IgD-negative memory B cell (primary cell): Measurements from ENCODE around the gene SORT1. TPM values are rescaled to one million over a fixed set of nuclear protein-coding genes. Genes with fewer than 3 reads are reported as not detected.

Experiments
- H3K27ac Mint-ChIP-seq, 3 donors: one replicate each; pipeline ENCODE4 v1.8.0; 2020 to 2022; ENCODE audit warnings: mild to moderate bottlenecking in 3 of 3, mixed read lengths in 3 of 3, moderate library complexity in 1 of 3
- H3K27me3 Mint-ChIP-seq: one replicate; pipeline ENCODE4 v1.8.0; 2021; ENCODE audit warnings: mixed read lengths
- H3K36me3 Mint-ChIP-seq: one replicate; pipeline ENCODE4 v1.8.0; 2020; ENCODE audit warnings: mild to moderate bottlenecking, mixed read lengths
- H3K4me1 Mint-ChIP-seq, 3 donors: one replicate each; pipeline ENCODE4 v1.8.0; 2020 to 2022; ENCODE audit warnings: mixed read lengths in 3 of 3, mild to moderate bottlenecking in 1 of 3
- H3K4me3 Mint-ChIP-seq, 4 donors: one replicate each; pipeline ENCODE4 v1.8.0; 2020 to 2022; ENCODE audit warnings: mild to moderate bottlenecking in 4 of 4, mixed read lengths in 4 of 4, moderate library complexity in 3 of 4
- H3K9me3 Mint-ChIP-seq, 3 donors: one replicate each; pipeline ENCODE4 v1.8.0; 2020 to 2021; ENCODE audit warnings: mixed read lengths in 3 of 3, mild to moderate bottlenecking in 1 of 3
- polyA plus RNA-seq: library from polyadenylated mRNA; unstranded; fragments of 300-500 nt; fragmentation: Illumina TruSeq; gene quantifications from one replicate; pipeline ENCODE4 v1.2.3, GENCODE V29; 2021

SORT1 gene
- polyA plus RNA-seq, 1 donor from 2014 or later, result 0.09 TPM

GRCh38 chr1:109265016-109265415, 132.7 kb downstream of the SORT1 start:
- H3K4me1 Mint-ChIP-seq, result peaks cover 0 to 3% (median 1%) of the 10 kb centered on the region in 3 donors
- no peak overlapping the region for H3K27ac Mint-ChIP-seq
- H3K4me3 Mint-ChIP-seq, result no peak overlapping the region
- H3K36me3 Mint-ChIP-seq, result no peaks in the 10 kb centered on the region
- H3K27me3 Mint-ChIP-seq, result peaks cover 4% of the 10 kb centered on the region
- no peaks in the 10 kb centered on the region for H3K9me3 Mint-ChIP-seq

GRCh38 chr1:109264379-109264755, 133.4 kb downstream of the SORT1 start:
- Mint-ChIP-seq H3K27me3 (peaks cover 4% of the 10 kb centered on the region), H3K36me3 (no peaks in the 10 kb centered on the region), H3K9me3 (no peaks in the 10 kb centered on the region), H3K4me1 (peaks cover 0 to 3% (median 1%) of the 10 kb centered on the region in 3 donors), H3K27ac (no peak overlapping the region), H3K4me3 (no peak overlapping the region)

GRCh38 chr1:109263597-109264378, 133.9 kb downstream of the SORT1 start:
- Mint-ChIP-seq H3K27me3 (peaks cover 4% of the 10 kb centered on the region), H3K4me3 (no peak overlapping the region), H3K36me3 (no peaks in the 10 kb centered on the region), H3K9me3 (no peaks in the 10 kb centered on the region), H3K4me1 (peaks cover 0 to 3% (median 1%) of the 10 kb centered on the region in 3 donors), H3K27ac (no peak overlapping the region)

- peak overlapping the region in 1 of 4 donors; percentile 49 for H3K4me3 Mint-ChIP-seq
- H3K36me3 Mint-ChIP-seq, result no peaks in the 10 kb centered on the region
- no peaks in the 10 kb centered on the region for H3K9me3 Mint-ChIP-seq
- peaks cover 0 to 3% (median 1%) of the 10 kb centered on the region in 3 donors for H3K4me1 Mint-ChIP-seq
- H3K27me3 Mint-ChIP-seq, result peaks cover 4% of the 10 kb centered on the region
- H3K27ac Mint-ChIP-seq, result no peak overlapping the region
Observed at GRCh38 chr1:109263234-109263596, 134.5 kb downstream of the SORT1 start.

- H3K27me3 Mint-ChIP-seq, result peaks cover 4% of the 10 kb centered on the region
- H3K4me3 Mint-ChIP-seq, result no peak overlapping the region
- no peaks in the 10 kb centered on the region for H3K9me3 Mint-ChIP-seq
- H3K36me3 Mint-ChIP-seq, result no peaks in the 10 kb centered on the region
- H3K27ac Mint-ChIP-seq, result no peak overlapping the region
- H3K4me1 Mint-ChIP-seq, result peaks cover 0 to 3% (median 1%) of the 10 kb centered on the region in 3 donors
Observed at GRCh38 chr1:109262231-109263055, 135.3 kb downstream of the SORT1 start.

- no peaks in the 10 kb centered on the region for H3K9me3 Mint-ChIP-seq
- no peaks in the 10 kb centered on the region for H3K36me3 Mint-ChIP-seq
- peaks cover 4% of the 10 kb centered on the region for H3K27me3 Mint-ChIP-seq
- H3K4me3 Mint-ChIP-seq, result no peak overlapping the region
- peaks cover 0 to 3% (median 1%) of the 10 kb centered on the region in 3 donors for H3K4me1 Mint-ChIP-seq
- no peak overlapping the region for H3K27ac Mint-ChIP-seq
Observed at GRCh38 chr1:109261578-109261977, 136.1 kb downstream of the SORT1 start.

- no peaks in the 10 kb centered on the region for H3K36me3 Mint-ChIP-seq
- H3K4me1 Mint-ChIP-seq, result peaks cover 0 to 3% (median 3%) of the 10 kb centered on the region in 3 donors
- H3K27me3 Mint-ChIP-seq, result peaks cover 7% of the 10 kb centered on the region
- no peak overlapping the region for H3K27ac Mint-ChIP-seq
- H3K4me3 Mint-ChIP-seq, result no peak overlapping the region
- peaks cover 0 to 2% (median 0%) of the 10 kb centered on the region in 3 donors for H3K9me3 Mint-ChIP-seq
Observed at GRCh38 chr1:109261006-109261405, 136.7 kb downstream of the SORT1 start.

- Mint-ChIP-seq H3K27ac (no peak overlapping the region), H3K36me3 (no peaks in the 10 kb centered on the region), H3K9me3 (peaks cover 0 to 3% (median 0%) of the 10 kb centered on the region in 3 donors), H3K4me3 (no peak overlapping the region), H3K27me3 (peaks cover 9% of the 10 kb centered on the region), H3K4me1 (peaks cover 0 to 3% (median 3%) of the 10 kb centered on the region in 3 donors)
Observed at GRCh38 chr1:109259674-109260557, 137.8 kb downstream of the SORT1 start.

Other genes starting within 250 kb of the SORT1 start
- gene SARS1, start 184.0 kb downstream of the SORT1 start, polyA plus RNA-seq, result 127 TPM
- gene CELSR2, start 148.4 kb downstream of the SORT1 start, polyA plus RNA-seq, result 0.15 TPM
- gene PSRC1, start 114.8 kb downstream of the SORT1 start, polyA plus RNA-seq, result not detected
- not detected for gene MYBPHL, start 90.9 kb downstream of the SORT1 start, polyA plus RNA-seq
- gene PSMA5, start 28.5 kb upstream of the SORT1 start, polyA plus RNA-seq, result 77.1 TPM
- gene SYPL2, start 68.6 kb upstream of the SORT1 start, polyA plus RNA-seq, result not detected
- 7.3 TPM for gene ATXN7L2, start 86.0 kb upstream of the SORT1 start, polyA plus RNA-seq
- gene CYB561D1, start 96.2 kb upstream of the SORT1 start, polyA plus RNA-seq, result 8.6 TPM
- gene AMIGO1, start 111.8 kb upstream of the SORT1 start, polyA plus RNA-seq, result 0.88 TPM
- not detected for gene GPR61, start 142.0 kb upstream of the SORT1 start, polyA plus RNA-seq
- gene GNAI3, start 150.7 kb upstream of the SORT1 start, polyA plus RNA-seq, result 8.1 TPM
- not detected for gene GNAT2, start 221.7 kb upstream of the SORT1 start, polyA plus RNA-seq
- 40.7 TPM for gene AMPD2, start 221.9 kb upstream of the SORT1 start, polyA plus RNA-seq